ENCODE measurements around the gene NPDC1. TPM values are rescaled to one million over a fixed set of nuclear protein-coding genes. Genes with fewer than 3 reads are reported as not detected.
"Not testable (repeated sequence)": the region's sequence is repeated elsewhere in the genome, so short reads cannot be mapped to it uniquely, and the experiment has no call there.

The NPDC1 gene
- polyA plus RNA-seq, 1 donor, result 18.4 TPM

DNA sequence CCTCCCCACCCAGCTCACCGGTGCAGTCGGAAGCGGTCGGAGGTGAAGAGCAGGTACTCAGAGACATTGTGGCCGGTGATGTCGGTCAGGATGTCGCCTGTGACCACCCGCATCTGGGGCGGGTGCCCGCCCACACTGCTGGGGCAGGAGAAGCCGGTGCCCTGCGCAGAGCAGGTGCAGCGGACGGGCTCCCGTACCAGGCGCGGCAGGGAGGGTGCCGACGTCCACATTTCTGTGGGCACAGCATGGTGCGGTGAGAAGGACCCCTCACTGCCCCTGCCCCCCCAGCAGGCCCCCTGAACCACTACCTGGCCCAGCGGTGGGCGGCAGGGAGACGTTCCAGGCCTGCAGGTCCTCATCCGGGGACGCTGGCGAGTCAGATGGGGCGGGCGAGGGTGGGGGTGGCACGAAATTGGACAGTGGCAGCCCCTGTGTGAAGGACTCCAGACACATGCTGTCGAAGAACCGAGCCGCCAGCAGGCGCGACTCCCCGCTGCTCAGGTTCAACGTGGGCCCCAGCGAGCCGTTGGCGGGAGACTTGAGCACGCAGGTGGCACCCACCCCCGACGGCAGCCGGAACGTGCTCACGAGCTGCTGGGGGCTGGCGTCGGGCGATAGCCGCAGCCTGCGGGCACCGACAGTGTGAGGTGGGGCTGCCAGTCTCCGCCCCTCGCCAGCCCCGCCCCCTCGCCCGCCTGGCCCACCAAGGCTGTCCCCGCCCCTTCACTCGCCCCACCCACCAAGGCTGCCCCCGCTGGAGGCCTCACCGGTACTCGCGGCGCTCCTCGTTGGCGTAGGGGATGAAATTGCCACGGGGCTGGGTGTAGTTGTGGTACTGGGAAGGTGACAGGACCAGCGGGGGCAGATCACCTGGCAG lies 33.0 kb downstream of the NPDC1 start:
- DNase-seq, result no peak

DNA sequence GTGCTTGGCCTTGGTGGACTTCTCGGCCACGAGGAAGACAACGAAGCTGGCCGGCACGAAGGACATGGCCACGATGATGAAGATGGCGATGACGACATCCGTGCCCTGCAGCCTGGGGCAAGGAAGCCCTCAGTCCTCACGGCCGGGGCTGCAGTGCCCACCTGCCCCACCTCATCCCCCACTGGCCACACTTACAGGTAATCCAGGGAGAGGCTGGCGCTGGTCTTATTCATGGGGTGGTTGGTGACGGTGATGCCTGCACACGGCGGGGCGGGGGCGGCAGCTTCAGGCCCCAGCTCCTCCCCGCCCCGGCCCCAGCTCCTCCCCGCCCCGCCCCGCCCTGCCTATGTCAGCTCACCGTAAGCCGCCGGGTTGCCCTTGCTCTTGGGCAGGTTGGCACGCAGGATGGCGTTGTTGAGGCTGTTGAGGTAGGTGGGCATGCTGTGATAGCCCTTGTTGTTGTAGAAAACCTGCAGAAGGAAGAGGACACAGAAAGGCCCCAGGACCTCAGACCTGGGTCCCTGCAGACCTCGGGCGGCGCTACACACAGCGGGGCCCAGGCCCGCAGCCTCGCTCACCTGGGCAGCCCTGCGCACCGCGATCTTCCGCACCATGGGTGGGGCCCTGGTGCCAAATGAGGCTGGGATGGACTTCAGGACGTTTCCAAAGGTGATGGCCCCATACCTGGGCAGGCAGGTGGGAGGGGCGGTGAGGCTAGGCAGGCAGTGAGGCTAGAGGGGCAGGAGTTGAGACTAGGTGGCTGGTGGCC lies 33.9 kb downstream of the NPDC1 start:
- no peak for DNase-seq

DNA sequence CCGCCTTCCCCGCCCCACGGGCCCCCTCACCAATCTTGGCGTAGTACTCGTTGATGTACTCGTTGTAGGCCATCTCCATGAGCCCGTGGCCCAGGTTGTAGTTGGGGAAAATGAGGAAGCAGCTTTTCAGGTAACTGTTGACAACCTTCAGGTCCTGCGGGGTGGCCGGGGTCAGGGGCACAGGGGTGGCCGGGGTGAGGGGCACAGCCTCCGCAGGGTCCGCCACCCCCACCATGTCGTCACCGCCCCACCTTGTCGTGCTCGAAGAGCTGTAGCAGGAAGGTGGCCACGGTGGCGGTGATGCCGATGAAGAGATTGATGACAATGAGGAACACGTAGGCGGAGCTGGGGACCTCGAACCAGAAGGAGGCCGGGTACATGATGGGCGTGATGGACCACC lies 34.8 kb downstream of the NPDC1 start:
- DNase-seq, result no peak

DNA sequence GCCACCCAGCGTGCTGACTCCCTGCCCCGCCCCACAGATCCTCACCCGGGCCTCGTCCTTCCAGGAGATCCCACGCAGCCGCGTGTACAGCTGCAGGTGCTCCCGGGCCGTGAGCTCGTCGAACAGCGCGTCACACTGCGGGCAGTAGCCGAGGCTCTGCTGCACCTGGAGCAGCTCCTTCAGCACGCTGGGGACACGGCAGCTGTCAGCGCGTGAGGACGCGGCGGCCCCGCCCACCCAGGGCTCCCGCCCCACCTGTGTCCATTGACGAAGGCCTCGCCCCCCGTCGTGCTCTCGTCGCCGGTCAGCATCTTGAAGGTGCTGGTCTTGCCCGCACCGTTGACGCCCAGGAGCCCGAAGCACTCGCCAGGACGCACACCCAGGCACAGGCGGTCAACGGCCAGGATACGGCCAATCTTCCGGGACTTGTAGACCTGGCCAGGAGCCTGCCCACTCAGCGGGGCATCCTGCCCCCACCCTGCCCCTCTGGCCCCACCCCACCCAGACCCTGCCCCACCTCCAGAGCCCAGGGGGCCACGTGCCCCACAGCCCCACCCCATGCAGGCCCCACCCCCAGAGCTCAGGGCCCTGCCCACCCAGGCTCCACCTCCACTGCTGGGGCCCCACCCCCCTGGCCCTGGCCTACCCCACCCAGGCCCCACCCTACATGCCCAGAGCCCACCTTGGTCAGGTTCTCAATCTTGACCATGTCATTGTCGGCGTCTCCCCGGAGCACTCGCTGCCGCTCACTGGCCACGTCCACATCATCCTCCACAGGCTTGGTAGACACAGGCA lies 35.8 kb downstream of the NPDC1 start:
- no peak for DNase-seq

DNA sequence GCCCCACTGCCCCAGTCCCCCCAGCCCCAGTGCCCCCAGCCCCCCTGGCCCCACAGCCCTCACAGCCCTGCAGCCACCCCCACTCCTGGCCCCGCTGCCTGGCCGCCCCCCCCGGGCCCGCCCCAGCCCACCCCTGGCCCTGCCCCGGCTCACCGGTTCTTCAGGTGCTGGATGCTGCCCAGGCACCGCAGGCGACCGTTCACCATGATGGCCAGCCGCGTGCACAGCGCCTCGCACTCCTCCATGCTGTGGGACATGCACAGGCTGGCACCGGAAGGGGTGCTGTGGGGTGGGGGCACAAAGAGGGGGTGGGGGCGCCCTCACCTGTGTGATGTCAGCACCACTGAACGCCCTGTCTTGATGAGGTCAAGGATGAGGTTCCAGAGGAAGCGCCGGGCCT lies 36.8 kb downstream of the NPDC1 start:
- no peak for DNase-seq

DNA sequence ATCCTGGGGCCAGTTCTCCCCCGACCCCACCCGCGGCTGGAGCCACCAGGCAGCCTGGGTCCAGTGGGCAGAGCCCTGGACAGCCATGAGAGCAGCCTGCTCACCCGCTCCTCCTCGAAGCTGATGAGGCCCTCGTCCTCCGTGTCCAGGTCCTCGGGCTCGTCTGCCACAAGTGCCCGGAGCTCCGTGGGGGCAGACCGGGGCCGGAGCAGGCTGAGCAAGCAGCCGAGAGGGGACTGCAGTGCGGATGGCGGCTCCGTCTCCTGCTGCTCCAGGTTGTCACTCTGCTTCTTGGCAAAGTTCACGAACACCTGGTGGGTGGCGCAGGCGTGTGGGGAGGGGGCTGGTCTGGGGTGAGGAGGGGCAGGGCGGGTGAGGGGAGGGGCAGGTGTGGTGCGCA lies 37.7 kb downstream of the NPDC1 start:
- DNase-seq, result no peak

DNA sequence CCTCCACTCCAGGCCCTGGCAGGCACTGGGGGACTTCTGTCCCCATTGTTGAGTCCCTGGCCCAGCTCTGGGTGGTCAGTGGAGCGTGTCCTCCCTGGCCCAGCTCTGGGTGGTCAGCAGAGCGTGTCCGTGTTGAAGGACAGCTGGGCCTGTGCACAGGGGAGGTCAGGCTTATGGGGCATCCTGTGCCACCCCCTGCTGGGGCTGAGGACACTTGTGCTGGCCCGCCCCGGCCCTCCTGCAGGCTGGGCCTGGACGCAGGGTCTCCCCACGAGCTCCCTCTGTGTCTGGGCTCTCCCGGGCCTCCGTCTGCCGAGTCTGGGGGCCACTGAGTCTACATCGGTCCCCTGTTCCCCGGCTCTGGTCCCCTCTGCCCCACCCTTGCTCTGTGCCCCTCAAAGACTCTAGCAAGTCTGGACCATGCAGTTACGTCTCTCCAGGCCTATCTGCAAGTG lies 38.1 kb downstream of the NPDC1 start:
- no peak for DNase-seq

DNA sequence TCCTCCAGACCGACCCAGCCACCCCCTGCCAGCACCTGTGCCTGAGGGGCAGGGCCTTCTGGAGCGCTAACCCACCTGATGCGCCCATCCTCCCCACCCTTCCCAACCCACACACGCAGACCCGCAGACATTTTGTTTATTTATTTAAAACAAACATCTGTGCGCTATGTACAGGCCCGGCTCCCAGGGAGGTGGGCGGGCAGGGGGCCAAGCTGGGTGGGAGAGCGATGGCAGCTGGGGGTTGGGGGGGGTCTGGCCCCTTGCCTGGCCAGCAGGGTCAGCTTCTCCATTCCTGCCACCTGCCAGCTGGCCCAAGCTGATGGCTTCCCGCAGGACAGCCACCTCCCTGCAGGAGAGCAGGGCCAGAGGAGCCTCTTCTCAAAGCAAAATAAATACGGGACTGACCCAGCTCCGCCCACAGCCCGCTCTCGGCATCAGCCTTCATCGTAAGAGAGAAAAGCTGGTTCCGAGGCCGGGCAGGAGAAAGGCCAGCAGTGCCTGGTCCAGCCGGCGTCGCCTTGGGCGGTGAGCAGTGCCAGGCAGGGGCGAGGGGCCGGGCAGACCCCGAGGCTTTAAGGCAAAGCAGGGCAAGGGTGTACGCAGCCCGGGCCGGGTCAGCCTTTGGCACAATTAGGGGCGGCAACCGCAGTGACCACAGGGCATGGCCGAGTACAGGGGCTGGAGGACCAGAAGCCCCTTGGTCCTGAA lies 38.7 kb downstream of the NPDC1 start:
- DNase-seq, result no peak

DNA sequence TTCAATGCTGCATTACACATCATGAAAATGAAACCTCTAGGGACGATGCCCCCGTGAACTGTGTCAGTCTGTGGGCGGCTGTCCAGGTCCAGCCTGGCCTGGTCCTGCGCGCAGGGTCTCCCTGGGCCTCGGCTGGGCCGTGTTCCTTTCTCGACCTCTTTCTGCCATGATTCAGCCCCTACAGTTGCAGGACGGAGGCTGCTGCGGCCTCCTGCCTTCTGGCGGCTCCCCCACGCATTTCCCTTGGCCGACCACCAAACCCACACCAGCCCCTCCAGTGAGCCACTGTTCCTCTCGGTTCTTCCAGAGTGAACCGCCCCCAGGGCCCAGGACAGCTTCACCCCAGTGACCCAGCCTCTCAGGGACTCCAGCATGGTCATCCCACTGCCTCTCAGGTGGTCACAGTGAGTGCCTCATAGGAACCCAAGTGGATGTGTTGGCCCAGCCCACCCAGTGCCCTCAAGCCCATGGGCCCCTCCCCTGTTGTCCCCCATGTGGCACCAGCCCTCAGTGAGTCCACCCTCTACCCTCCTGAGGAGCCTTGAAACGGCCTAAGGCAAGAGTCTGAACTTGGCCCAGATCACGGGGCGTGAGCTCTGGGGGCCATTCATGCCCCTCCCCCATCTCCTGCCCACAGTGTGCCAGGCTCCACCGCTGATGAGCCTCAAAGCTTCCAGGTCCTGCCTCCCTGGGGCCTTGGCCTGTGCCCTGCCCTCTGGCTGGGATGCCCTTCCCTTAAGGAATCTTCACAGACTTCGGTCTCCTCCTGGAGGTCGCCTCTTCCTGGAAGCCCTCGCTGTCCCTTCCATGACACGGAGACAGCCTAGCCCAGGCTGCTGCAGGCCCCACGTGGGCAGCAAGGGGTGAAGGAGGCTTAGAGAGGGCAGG lies 39.6 kb downstream of the NPDC1 start:
- DNase-seq, result no peak

DNA sequence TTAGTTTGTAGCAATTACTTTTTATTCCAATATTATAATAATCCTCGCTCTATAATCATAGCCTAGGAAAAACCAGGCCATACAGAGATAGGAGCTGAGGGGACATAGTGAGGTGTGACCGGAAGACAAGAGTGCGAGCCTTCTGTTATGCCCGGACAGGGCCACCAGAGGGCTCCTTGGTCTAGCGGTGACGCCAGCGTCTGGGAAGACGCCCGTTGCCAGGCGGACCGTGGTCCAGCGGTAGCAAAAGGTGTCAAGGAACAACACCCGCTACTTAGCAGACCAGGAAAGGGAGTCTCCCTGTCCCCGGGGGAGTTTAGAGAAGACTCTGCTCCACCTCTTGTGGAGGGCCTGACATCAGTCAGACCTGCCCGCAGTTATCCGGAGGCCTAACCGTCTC lies 41.7 kb downstream of the NPDC1 start:
- DNase-seq, result not testable (repeated sequence)

DNA sequence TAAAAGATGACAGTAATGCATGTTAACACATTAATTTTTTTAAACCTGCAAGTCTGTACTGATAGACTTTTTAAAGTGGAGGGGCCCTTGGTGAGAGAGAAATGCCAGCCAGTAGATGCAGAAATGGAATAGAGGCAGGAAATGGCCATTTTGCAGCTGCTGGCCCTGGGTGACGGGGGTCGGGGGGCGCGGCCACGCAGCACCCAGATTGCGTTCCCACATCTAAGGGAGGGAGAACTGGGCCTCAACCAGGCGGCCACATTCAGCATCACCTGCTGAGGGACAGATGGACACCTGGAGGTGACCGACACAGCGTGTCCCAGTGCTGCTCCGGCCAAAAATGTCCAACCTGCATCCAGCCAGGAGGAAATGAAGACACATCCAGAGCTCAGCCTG lies 43.3 kb downstream of the NPDC1 start:
- DNase-seq, result no peak

DNA sequence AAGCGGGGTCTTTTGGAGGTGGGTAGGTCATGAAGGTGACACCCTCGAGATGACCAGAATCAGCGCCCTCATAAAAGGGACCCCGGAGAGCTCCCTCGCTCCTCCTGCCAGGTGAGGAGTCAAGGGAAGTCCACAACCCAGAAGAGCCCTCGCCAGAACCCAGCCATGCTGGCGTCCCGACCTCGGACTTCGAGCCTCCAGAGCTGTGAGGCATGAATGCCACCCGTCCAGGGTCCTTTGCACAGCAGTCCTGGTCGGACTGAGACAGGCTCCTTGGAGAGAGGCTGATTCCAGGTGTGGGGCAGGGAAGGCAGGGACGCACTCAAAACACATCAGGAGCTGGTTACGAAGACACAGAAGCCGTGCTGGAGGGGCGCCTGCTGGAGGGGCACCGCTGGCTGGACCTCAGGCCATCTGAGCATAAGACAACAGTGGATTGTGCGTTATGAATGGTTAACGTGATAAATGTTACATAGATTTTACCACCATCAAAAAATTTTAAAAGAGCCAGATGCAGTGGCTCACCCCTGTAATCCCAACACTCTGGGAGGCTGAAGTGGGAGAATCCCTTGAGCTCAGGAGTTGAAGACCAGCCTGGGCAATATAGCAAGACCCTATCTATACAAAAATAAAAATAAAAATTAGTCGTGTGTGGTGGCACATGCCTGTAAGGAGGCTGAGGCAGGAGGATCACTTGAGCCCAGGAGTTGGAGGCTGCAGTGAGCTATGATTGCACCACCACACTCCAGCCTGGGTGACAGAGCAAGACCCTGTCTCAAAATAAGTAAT lies 43.9 kb downstream of the NPDC1 start:
- no peak for DNase-seq

DNA sequence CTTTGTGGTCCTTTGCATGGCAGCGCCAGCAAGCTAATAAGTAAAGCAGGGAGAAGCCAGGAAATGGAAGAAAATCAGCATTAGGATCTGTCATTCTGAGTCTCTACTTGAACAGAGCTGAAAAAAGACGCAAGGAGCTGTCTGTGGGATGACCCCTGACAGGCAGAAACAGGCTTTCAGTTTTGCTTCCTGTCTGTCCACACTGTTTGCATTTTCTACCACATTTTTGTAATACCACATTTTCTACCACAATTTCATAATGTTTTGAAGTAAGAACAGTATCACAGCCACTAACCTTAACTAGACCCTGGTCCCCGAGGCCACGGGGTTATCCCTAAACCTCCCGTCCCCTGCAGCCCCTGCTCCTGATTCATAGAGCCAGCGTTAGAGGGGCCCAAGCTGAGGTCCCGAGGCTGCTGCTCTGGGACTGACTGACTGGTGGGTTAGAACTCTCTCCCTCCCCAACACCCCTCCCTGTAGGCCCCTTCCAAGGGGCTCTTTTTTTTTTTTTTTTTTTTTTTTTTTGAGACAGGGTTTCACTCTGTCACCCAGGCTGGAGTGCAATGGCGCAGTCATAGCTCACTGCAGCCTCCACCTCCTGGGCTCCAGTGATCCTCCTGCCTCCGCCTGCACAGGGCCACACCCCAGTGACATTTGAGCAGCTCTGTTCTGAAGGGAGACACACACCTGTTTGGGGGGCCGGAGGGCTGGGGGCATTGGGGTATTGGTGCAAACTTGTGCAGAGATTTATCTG lies 45.6 kb downstream of the NPDC1 start:
- DNase-seq, result no peak

DNA sequence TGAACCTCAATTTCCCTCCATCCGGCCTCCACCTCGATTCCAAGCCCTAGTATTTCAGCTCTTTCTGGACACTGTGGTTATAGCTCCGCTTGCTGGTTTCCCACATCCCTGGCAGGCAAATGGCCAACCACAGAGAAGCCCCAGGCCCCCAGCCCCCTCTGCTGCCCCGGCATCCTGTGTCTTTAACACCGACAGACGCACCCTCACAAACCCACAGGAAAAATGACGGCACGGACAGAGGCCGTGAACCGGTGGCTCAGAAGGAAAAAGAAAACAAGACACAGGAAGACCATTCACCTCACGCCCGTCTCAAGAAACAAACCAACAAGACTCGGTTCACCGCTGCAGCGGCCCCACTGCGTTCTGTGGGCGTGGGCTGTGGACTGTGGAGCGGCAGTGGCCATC lies 48.1 kb downstream of the NPDC1 start:
- DNase-seq, result no peak

DNA sequence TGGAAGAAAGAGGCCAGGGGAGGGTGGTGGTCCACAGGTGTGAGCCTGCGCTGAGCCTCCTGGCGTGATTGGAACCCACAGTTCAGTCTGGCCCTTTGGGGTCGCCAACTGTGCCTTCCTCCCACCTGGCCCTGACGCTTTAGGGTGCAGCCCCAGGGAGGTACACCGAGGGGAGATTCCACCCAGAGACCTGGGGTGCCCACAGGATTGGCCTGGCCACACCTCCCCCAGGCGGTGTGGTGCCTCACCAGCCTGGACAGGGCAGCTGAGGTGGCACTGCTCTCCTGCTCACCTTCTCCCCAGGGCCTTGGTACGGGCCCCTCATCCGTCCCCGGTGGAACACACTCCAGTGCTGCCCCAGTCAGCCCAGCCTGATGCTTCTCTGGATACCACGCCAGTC lies 48.6 kb downstream of the NPDC1 start:
- no peak for DNase-seq

DNA sequence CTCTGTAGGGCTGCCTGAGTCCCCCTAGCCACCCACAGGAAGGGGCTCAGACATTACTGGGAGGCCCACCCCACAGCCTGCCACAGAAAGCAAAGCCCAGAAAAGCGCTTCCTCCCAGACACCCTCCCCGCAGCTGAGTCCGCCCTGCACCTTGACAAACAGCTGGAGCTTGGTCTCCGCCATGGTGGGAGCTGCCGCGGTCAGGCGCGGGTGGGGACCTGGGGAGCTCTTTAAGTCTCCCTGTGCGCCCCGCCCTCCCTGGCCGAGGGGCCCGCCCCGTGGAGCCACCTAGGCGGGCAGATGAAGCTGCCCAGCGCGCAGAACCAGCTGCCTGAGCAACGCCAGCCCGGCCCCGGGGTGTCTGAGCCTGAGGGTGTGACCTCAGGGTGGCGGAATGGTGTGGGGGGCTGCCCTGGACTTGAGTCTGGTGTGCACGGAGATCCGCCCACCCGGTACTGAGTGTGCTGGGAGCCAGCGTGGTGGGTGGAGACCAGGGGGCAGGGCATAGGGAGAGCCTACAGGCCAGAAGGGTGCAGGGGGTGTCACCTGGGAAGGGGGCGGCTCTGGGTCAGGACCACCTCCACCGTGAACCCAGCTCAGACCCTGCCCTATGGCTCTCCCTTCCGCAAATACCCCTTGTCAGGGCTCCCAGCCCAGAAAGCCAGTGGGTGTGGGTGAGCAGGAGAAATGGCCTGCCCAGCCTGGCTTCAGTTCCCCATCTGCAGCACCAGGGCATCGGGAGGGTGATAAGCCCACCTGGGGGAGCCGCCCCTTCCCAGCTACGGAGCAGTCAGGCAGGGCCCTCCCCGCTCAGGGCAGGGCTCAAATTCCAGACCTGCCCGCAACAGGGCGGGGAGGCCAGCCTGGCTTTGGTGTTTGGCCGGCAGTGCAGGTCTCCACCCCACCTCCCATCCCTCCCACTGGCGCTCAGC lies 49.4 kb downstream of the NPDC1 start, which contains the start of gene CLIC3:
Gene CLIC3, minus strand, starts transcription at position 208 of the 932 bp plus-strand sequence. Its CDS starts 25 bp downstream, at position 183.
- DNase-seq, result no peak

DNA sequence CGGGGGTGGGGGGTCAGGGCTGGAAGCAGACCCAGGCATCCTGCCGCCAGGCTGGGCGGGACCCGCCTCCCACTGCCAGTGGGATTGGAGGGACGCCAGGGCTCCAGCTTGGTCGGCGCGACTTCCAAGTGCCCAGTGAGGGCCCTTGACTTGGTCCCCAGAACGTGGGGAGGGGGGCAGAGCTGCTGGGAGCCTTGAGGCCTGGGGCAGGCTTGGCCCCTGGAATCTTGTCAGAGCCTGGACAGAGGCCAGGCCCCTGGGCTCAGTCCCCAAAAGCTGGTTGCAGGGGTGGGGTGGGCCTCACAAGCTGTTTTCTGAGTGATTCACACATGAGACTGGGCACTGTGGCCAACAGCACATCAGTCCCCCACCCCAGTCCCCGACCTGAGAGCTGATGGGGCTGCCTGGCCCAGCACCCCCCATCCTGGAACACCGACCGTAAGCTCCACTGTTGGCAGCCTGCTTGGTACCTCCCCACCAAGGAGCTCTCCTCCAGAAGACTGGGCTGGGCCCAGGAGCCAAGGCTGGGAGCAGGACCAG lies 50.1 kb downstream of the NPDC1 start:
- no peak for DNase-seq

DNA sequence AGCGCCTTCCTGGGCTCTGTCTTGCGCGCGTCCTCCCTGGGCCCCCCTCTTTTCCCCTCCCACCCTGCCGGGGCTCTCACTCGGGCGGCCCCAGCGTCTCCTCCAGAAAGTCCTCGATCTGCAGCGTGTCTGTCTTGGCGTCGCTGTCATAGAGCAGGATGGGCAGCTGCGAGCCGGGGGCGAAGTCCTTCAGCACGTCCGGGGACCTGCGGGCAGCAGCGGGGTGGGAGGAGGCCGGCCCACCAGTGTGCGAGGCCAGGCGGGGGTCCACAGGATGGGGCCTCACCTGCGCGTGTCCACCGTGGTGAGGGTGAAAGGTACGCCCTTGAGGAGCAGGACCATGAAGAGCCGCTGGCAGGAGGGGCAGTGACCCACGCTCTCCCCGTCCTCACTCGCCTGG lies 50.6 kb downstream of the NPDC1 start:
- no peak for DNase-seq

Data from left kidney (tissue), 2 donors.